Measurements from ENCODE around the gene ZNF627.

GRCh38 chr19:11550265-11550664 is 47.0 kb upstream of the ZNF627 start:
- no peak for TF ChIP-seq CTCF (conservative IDR thresholded peaks at IDR 0.05)
- TF ChIP-seq EZH2 (IDR thresholded peaks at IDR 0.05; ENCODE audit: low read depth), result no peak
